Keratinocyte (primary cell): ENCODE data around the gene VN1R5.

Source experiments
- EZH2 ChIP-seq: IDR thresholded peaks from one replicate; pipeline ENCODE4 v1.6.1; 2012; ENCODE audit warnings: inconsistent platforms, mild to moderate bottlenecking, low read length, moderate library complexity
- TF ChIP-seq, protein P1 (sequence below), 3 experiments: IDR thresholded peaks in 1 of 3; conservative IDR thresholded peaks in 1 of 3; optimal IDR thresholded peaks in 1 of 3; 2 replicates in 2 of 3; 3 replicates in 1 of 3; pipeline versions ENCODE3 to v1.5.1; 2011; ENCODE audit warnings: low read length in 3 of 3, mild to moderate bottlenecking in 3 of 3, moderate library complexity in 2 of 3, control low read depth in 1 of 3, inconsistent platforms in 1 of 3; ENCODE audit not compliant: insufficient read depth in 2 of 3; ENCODE audit errors: extremely low read depth in 1 of 3

DNA sequence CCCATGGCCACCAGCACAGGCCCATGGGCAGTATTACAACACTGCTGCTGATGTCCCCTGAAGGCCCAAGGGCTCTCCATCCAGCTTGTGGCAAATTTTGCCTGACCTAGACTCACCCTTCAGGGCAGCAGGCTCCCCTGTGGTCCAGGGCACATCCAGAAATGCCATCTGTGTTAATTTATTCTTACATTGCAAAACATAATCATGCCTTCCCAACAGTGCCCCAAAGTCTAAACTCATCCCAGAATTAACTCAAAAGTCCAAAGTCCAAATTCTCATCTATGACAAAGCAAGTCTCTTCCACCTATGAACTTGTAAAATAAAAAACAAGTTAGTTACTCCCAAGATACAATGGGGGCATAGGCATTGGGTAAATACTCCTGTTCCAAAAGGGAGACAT is 13.3 kb downstream of the VN1R5 start:
- no peak for TF ChIP-seq EZH2
- TF ChIP-seq, protein P1, sequence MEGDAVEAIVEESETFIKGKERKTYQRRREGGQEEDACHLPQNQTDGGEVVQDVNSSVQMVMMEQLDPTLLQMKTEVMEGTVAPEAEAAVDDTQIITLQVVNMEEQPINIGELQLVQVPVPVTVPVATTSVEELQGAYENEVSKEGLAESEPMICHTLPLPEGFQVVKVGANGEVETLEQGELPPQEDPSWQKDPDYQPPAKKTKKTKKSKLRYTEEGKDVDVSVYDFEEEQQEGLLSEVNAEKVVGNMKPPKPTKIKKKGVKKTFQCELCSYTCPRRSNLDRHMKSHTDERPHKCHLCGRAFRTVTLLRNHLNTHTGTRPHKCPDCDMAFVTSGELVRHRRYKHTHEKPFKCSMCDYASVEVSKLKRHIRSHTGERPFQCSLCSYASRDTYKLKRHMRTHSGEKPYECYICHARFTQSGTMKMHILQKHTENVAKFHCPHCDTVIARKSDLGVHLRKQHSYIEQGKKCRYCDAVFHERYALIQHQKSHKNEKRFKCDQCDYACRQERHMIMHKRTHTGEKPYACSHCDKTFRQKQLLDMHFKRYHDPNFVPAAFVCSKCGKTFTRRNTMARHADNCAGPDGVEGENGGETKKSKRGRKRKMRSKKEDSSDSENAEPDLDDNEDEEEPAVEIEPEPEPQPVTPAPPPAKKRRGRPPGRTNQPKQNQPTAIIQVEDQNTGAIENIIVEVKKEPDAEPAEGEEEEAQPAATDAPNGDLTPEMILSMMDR (optimal IDR thresholded peaks at IDR 0.05 in 1 of 3, IDR thresholded peaks at IDR 0.05 in 1 of 3, conservative IDR thresholded peaks at IDR 0.05 in 1 of 3; ENCODE audit: extremely low read depth in 1 of 3, insufficient read depth in 2 of 3, low read length in 3 of 3), result no peak
